Rectal smooth muscle tissue (tissue), 1 donor: ENCODE results near the gene TUBB4A.

Experiments
- H3K27ac ChIP-seq: one replicate; pipeline ENCODE4 v1.7.0; 2013; ENCODE audit warnings: low read depth, low read length, inconsistent platforms
- H3K27me3 ChIP-seq: one replicate; pipeline ENCODE4 v1.7.0; 2013; ENCODE audit warnings: low read length; ENCODE audit not compliant: control insufficient read depth, insufficient read depth
- H3K36me3 ChIP-seq: one replicate; pipeline ENCODE4 v1.7.0; 2013; ENCODE audit warnings: low read length; ENCODE audit not compliant: control insufficient read depth, insufficient read depth
- H3K4me1 ChIP-seq: one replicate; pipeline ENCODE4 v1.7.0; 2013; ENCODE audit warnings: low read length; ENCODE audit not compliant: control insufficient read depth, insufficient read depth
- H3K4me3 ChIP-seq: one replicate; pipeline ENCODE4 v1.7.0; 2013; ENCODE audit warnings: low read length
- H3K9ac ChIP-seq: one replicate; pipeline ENCODE4 v1.7.0; 2013; ENCODE audit warnings: low read length

The TUBB4A gene

DNA sequence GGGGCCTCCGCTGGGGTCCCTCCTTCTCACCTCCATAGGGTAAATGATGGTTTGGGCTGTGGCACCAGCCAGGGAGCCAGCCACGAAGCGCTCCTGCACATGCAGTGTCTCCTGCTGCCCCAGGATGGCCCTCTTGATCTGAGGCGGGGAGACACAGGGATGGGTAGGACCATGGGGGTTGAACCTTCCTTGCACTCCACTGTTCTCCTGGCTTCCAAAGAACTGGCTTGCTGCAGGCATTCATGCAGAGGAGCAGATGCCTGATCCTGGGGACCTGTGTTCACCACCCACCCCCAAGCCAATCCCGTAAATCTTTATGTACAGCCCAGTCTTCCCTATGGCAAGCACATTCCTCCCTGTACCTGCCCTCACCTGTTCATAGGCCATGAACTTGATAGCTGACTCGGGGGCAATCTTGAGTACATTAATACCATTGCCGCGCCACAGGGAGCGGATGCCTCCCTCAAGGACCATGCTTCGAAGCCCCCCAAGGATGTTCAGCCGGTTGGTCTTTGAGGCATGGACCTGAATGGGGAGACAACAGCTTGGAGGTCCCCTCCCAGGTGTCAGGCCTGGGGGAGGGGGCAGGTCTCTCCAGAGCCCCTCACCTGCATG is 48.1 kb downstream of the TUBB4A start:
- Histone ChIP-seq H3K4me3 (no peak overlapping the region), H3K36me3 (peaks cover 27% of the 10 kb centered on the region), H3K27me3 (no peaks in the 10 kb centered on the region), H3K4me1 (peaks cover 7% of the 10 kb centered on the region), H3K9ac (no peak overlapping the region), H3K27ac (no peak overlapping the region)

DNA sequence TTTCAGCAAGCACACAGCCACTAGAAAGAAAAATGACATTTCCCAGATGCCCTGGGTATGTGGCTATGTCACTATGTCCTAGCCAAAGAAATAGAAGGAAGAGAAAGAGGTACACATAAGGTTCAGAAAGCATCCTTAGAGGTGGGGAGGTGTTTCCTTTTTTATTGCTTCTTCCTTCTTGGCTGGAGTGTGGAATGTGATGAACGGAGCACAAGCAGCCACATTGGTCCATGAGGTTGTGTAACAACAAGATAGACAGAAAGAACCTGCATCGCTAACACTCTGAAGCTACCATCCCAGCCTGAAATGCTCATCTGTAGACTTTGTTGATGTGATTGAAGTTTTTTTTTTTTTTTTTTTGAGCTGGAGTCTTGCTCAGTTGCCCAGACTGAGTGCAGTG is 49.2 kb downstream of the TUBB4A start:
- Histone ChIP-seq H3K36me3 (peaks cover 27% of the 10 kb centered on the region), H3K4me1 (no peaks in the 10 kb centered on the region), H3K4me3 (no peak overlapping the region), H3K27me3 (no peaks in the 10 kb centered on the region), H3K9ac (no peak overlapping the region), H3K27ac (no peak overlapping the region)

DNA sequence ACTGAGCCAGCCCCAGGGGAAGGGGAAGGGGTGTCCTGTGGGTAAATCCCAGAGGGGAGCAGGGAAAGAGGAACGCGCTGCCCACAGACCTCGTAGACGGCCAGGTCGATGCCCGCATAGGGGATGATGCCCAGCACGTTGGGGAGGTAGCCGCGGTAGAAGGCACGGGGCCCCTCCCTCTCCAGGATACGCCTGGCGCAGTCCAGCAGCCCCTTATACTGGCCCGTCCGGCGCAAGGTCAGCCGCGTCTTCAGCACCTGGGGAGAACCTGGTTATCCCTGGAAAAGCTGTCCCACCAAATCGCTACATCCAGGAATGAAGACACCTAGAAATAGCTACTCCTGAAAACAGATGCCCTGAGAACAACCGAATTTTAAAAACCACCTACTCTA is 49.9 kb downstream of the TUBB4A start:
- Histone ChIP-seq H3K27me3 (no peaks in the 10 kb centered on the region), H3K4me1 (no peaks in the 10 kb centered on the region), H3K9ac (no peak overlapping the region), H3K4me3 (no peak overlapping the region), H3K36me3 (peaks cover 27% of the 10 kb centered on the region), H3K27ac (no peak overlapping the region)

DNA sequence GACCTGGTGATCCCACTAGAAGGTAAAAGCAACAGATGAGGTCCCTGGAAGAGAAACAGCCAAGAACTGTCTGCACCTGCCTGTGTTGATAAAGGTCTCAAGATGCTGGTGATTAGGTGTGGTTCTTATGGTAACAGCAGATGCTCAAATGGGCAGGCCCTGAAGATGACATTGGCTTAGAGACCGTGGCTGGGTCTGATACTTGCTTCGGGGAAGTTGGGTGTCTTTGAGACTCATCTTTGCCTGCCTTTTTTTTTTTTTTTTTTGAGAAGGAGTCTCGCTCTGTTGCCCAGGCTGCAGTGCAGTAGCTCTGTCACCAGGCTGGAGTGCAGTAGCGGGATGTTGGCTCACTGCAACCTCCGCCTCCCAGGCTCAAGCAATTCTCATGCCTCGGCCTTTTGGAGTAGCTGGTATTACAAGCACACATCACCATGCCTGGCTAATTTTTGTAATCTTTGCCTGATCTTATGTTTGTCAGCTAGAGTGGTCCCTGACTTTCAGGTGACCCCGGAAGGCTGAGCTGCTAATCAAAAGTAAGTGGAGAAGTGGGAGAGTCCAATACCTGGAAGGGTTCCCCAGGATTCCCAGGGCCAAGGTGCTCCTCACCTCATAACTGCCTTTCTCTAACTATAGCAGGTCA is 50.4 kb downstream of the TUBB4A start:
- Histone ChIP-seq H3K9ac (no peak overlapping the region), H3K4me3 (no peak overlapping the region), H3K4me1 (no peaks in the 10 kb centered on the region), H3K36me3 (peaks cover 27% of the 10 kb centered on the region), H3K27me3 (no peaks in the 10 kb centered on the region), H3K27ac (no peak overlapping the region)

DNA sequence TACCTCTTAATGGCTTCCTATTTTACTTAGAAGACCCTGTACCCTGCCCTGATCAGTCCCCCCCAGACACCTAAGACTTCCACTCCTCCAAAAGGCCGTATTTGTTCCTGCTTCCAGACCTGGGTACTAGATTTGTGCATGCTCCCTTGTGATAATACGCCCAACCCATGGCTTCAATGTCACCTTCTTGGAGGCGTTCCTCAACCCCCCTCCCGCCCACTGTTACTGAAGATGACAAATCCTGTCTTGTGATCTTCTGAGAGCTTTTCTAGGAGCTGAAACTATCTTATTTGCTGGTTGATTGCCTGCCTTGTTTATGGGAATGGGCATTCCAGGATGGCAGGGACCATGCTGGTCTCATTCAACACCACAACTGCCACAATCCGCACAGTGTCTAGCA is 51.9 kb downstream of the TUBB4A start:
- H3K4me3 ChIP-seq: no peak overlapping the region
- H3K4me1 ChIP-seq: no peaks in the 10 kb centered on the region
- H3K27me3 ChIP-seq: no peaks in the 10 kb centered on the region
- peaks cover 22% of the 10 kb centered on the region for H3K36me3 ChIP-seq
- no peak overlapping the region for H3K9ac ChIP-seq
- no peak overlapping the region for H3K27ac ChIP-seq

DNA sequence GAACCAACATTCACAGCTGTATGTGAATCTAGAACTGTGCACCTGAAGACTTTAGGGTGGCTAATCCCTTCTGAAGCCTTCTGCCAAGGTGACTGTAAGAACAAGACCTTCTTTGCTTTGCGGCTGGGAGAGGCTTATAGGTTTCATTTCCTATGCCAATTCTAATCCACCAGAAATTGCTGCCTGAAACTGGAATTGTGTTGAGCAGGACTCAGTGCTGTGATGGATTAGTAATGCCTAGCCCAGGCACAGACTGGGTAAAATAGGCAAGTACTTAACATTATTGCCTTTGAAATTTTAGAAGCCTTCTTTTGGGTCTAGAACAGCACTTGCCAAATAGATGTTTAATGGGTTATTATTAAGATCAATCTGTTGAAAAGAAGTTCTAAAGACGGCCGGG is 54.1 kb downstream of the TUBB4A start:
- H3K27me3 ChIP-seq: no peaks in the 10 kb centered on the region
- H3K4me3 ChIP-seq: no peak overlapping the region
- no peak overlapping the region for H3K9ac ChIP-seq
- no peak overlapping the region for H3K27ac ChIP-seq
- peaks cover 9% of the 10 kb centered on the region for H3K36me3 ChIP-seq
- no peaks in the 10 kb centered on the region for H3K4me1 ChIP-seq

DNA sequence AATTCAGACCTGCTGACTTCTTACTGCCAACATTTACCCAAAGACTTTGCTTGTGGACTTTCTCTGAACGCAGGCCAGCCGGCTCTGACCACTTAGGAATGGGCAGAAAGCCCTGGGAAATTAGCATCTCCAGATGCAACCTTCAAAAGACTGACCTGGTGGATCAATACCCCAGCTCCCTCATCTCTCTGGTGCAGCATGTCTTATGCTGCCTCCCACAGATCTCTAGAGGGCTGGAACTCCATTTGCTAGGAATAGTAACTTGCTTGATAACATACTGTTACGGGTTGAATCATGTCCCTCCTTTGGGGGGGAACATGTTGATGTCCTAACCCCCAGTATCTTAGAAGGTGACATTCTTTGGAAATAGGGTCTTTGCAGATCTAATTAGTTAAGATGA is 55.7 kb downstream of the TUBB4A start:
- no peak overlapping the region for H3K27ac ChIP-seq
- no peak overlapping the region for H3K9ac ChIP-seq
- no peaks in the 10 kb centered on the region for H3K27me3 ChIP-seq
- no peak overlapping the region for H3K4me3 ChIP-seq
- peaks cover 6% of the 10 kb centered on the region for H3K36me3 ChIP-seq
- no peaks in the 10 kb centered on the region for H3K4me1 ChIP-seq
